Germinal center (tissue), 1 donor: ENCODE data around the gene EDIL3.
"Not testable (repeated sequence)": the region's sequence is repeated elsewhere in the genome, so short reads cannot be mapped to it uniquely, and the experiment has no call there.

Experiments
- DNase-seq: peaks from one replicate; pipeline ENCODE4 v3.0.0; 2012; ENCODE audit warnings: mixed read lengths, low spot score

Gene EDIL3

GRCh38 chr5:84168841-84169240 is 215.8 kb downstream of the EDIL3 start:
- no peak for DNase-seq

- DNase-seq = no peak
These were observed 221.0 kb downstream of the EDIL3 start for GRCh38 chr5:84163671-84164070.

- no peak for DNase-seq
These were observed 222.0 kb downstream of the EDIL3 start for GRCh38 chr5:84162695-84163094.

GRCh38 chr5:84160650-84161049 is 224.0 kb downstream of the EDIL3 start:
- not testable (repeated sequence) for DNase-seq

- no peak for DNase-seq
These were observed 235.6 kb downstream of the EDIL3 start for GRCh38 chr5:84149094-84149493.

- DNase-seq = no peak
These were observed 236.0 kb downstream of the EDIL3 start for GRCh38 chr5:84148651-84149050.

GRCh38 chr5:84137541-84137940 is 247.1 kb downstream of the EDIL3 start:
- no peak for DNase-seq

GRCh38 chr5:84131372-84131771 is 253.3 kb downstream of the EDIL3 start:
- DNase-seq = no peak

- DNase-seq = no peak
These were observed 254.6 kb downstream of the EDIL3 start for GRCh38 chr5:84130006-84130580.

GRCh38 chr5:84125216-84125615 is 259.5 kb downstream of the EDIL3 start:
- no peak for DNase-seq

GRCh38 chr5:84119252-84119651 is 265.4 kb downstream of the EDIL3 start:
- no peak for DNase-seq

- DNase-seq = no peak
These were observed 266.1 kb downstream of the EDIL3 start for GRCh38 chr5:84118551-84118950.

- DNase-seq = no peak
These were observed 269.0 kb downstream of the EDIL3 start for GRCh38 chr5:84115727-84116126.

GRCh38 chr5:84113246-84114105 is 271.2 kb downstream of the EDIL3 start:
- no peak for DNase-seq

GRCh38 chr5:84092738-84093137 is 291.9 kb downstream of the EDIL3 start:
- DNase-seq = no peak

- DNase-seq = no peak
These were observed 293.4 kb downstream of the EDIL3 start for GRCh38 chr5:84091127-84091799.

- no peak for DNase-seq
These were observed 295.7 kb downstream of the EDIL3 start for GRCh38 chr5:84088996-84089395.

GRCh38 chr5:84086511-84086910 is 298.2 kb downstream of the EDIL3 start:
- no peak for DNase-seq

GRCh38 chr5:84085387-84086041 is 299.2 kb downstream of the EDIL3 start:
- DNase-seq = no peak

GRCh38 chr5:84080908-84081307 is 303.8 kb downstream of the EDIL3 start:
- no peak for DNase-seq

GRCh38 chr5:84072339-84072738 is 312.3 kb downstream of the EDIL3 start:
- no peak for DNase-seq

- no peak for DNase-seq
These were observed 315.0 kb downstream of the EDIL3 start for GRCh38 chr5:84069608-84070179.
